HG03135 (cell line): ENCODE measurements around the gene TASP1.

ENCODE experiments used
- ATAC-seq: cut with Tn5 transposase; IDR thresholded peaks from one replicate; pipeline ENCODE4 v1.9.1; 2021; ENCODE audit warnings: mild to moderate bottlenecking, moderate library complexity; ENCODE audit not compliant: unreplicated experiment

The TASP1 gene

DNA sequence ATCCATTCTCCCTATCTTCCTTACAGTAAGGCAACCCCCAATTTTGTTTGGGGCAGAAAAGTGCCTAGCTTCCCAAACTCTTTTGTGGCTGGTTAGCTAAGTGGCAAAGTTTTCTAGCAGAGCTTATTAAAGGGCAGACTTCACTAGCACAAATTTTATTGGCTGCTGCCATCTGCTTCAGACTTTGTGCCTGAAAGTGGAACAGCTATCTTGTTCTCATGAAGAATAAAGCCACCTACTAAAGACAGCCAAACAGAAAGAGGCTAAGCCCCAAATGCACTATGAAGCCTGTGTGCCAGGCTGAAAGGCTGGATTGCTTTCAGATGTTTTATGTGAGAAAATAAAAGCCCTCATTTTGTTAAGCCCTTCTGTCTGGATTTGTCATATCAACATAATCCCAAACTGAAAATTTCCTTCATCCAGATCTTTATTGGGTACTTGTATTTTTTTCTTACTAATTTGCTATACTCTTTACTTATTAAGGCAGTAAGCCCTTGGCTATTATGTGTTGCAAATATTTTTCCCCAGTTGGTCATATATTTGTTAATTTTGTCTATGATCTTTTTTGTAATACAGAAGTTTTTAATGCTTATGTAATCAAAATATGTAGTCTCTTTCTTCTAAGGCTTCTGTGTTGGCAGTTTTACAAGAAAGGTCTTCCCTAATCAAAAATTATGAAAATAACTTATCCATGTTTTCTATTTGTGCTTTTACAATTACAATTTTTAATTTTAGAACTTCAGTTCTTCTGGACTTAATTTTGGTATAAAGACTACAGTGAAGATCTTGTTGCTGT lies 191.1 kb downstream of the TASP1 start:
- no peak for ATAC-seq

GRCh38 chr20:13443690-13444089 lies 195.0 kb downstream of the TASP1 start:
- no peak for ATAC-seq

DNA sequence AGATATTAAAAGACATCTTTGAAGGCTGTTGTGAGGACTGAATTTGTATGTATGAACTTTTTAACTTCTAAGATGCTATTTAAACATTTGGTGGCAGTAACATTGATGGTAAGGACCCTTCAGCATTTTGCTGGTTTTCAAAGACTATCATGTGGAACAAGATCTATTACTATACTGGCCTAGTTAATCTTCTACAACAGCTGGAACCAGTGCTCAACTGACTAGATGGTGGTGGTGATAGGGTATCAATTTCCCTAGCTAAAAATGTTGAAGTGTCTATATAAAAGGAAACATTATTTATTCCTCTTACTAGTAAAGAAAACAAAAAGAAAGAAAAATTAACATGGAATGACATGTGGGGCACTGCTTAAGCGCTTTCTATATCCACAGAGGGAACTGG lies 195.7 kb downstream of the TASP1 start:
- no peak for ATAC-seq

- ATAC-seq = no peak
Observed at GRCh38 chr20:13441388-13441787, 197.3 kb downstream of the TASP1 start.

DNA sequence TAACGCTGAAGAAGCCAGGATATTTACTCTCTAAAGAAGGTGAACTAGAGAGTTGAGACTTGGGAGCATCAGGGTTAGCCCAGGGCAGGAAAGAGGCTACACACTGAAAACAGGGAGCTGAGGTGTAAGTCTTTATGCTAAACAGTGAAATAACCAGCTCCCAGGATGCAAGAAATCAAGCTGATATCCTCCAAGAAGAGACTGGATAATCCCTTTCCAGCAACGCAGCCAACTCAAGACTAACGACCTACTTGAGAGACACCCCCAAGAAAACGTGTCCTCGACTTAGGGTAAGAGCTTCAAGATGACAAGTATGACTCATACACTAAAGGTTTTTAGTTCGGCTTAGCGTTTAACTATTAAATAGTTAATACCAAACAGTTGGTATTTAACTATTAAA lies 202.2 kb downstream of the TASP1 start:
- ATAC-seq = no peak

DNA sequence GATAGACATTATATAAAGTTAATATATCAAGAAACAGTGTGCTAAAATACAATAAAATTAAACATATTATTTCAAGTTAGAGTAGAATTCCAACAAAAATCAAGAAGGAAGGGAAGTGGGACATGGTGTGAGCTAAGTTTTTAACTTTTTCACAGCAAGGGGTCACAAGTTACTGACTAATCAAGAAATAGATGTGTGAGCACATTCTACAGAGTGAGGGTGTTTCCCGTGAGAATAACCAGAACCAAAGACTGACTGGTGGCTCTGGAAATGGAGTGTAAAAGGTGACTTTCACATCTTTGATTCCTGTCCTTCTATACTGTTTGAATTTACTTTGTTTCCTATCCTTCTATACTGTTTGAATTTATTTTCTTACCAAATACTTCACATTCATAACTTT lies 206.6 kb downstream of the TASP1 start:
- ATAC-seq = no peak

DNA sequence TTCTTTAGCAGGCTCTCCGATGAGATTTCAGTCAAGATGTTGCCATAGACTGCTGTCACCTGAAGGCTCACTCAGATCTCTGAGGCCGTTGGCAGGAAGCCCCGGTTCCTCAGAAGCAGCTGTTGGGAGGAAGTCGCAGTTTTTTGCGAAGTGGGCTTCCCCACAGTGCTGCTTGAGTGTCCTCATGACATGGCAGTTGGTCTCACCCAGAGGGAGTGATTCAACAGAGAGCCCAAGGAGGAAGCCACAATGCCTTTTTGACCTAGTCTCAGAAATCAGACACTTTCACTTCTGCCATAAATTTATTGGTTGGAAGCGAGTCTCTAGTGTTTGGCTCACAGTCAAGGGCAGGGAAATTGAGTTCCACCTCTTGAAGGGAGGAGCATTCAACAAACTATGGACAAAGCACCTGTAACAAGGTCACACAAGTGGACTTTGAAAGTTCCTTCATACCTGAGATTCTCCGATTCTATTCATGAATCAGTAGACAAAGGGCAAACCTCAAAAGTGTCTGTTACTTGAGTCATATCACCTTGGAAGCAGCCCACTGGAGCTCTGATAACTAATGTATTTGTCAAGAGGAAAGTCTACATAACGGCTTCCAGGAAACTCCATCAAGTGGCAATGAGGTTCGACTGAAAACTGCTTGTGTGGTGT lies 208.3 kb downstream of the TASP1 start:
- no peak for ATAC-seq

DNA sequence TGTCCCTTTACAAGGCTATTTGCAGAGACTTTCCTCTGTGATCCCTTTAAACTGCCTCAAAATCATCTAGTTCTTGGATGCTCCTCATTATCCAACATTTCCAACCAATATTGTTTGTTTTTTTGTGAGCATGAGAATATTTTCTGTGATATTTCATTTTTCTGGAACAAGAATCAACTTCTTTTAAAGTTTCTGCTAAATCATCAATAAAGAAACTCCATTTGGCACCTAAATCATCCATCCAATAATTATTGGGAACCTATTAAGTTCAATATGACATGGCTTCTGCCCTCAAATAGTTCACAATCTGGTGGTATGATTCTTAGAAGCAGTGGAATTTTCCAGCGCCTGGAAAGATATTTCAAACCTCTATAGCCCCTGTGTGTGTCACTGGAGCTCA lies 210.0 kb downstream of the TASP1 start:
- no peak for ATAC-seq

- ATAC-seq = no peak
Observed at GRCh38 chr20:13426870-13427269, 211.9 kb downstream of the TASP1 start.

DNA sequence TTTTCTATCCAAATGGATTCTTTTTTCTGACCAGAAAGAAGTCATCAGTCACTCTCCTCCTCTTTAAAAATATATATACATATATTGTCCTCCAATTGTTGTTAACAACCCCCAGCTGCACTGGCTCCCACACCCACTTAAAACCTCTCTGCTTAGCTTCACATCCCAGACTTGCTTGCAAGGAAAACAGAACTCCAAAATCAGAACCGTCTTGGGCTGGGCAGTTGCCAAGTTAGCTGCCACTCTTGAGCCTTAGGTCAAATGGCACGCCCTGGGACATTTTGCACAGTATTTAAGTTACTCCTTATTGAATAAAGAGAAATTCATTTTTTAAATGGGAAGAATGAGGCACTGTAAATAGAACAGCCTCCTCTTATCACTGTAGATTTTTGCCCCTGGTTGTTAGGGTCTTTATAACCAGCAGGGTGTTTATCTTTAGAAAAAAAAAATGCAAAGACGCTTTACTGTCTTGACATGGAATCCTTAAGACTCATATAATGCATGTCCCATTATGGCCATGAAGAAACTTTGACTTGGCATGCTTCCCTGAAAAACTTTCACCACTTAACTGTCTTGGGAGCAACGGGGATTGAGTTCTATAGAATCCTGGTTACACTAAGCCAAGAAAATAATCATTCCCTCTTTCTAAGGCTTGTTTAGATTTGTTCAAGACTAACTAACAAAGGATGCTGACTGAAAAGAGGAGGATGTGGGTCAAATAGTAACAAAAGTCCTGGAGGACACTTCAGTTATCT lies 213.2 kb downstream of the TASP1 start:
- ATAC-seq = no peak

DNA sequence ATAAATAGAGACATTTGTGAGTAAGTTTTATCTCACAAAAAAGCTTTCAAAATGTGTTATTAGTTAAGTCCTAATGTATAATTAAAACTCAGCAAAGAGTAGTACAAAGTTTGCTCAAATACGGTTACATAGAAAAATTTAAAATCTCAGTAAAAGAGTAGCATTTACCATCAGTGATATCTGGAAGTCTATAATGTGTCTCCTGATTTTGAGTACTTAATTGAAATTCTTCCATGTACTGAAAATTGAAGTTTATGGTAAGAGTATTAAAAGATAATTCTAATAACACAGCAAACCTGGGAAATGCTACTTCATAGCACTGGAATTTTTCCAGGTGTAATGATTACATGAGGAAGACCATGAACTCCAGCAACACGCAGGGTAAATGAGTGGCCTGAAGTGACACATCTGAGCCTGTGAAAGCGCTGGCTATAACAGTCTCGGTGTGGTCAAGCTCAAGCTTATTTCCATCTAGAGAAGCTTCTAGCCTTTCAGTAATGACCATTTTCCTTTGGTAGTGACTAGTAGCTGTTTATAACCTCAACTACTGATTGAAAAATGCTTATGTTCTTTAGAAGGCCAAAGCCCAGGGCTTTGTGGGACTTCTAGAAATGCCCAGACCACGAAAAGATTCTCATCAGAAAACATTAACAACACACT lies 214.4 kb downstream of the TASP1 start:
- no peak for ATAC-seq

DNA sequence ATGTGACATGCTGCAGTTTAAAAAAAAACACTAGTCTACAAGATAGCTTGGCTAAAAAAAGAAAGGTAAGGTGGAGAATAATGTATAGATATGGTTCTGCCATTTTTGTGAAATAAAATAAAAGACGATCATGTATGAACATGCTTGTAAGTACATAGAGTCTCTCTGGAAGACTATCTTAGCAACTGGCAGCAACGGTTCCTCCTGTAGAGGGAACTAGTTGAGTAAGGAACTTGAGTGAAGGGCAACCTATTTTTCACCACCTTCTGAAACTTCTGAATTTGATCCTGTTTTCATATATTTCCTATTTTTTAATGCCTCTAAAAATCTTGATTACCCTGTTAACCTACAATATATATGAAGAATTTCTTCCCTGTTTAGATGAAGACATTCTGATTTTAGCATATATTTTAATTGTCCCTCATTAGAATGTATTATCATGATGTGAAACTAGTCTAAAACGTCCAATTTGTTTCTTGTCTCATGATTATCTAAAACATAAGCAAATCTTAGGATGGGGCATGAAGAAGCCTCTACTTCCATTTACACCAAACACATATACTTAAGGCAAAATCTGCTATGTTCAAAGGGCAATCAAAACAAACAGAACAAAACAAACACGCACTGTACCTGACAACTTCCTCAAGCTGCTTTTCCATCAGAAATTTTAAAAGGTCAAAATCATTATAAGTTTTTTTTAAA lies 215.1 kb downstream of the TASP1 start:
- ATAC-seq = no peak

DNA sequence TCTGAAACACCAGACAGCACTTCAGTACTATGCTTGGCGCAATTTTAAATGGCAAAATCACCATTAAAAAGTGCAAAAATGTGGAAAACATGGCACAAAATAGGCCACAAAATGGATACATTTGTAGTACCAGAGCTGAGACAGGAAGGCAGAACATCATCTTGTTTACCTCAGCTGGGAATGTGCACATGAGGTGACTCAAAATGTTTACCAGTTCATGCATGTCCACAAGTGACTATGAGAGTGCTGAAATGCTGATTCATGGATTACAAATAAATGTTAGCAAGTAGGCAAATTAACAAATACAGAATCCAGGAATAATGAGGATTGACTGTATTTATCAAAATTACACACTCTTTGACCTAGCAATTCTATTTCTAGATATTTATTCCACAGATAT lies 216.1 kb downstream of the TASP1 start:
- ATAC-seq = no peak

- ATAC-seq = no peak
Observed at GRCh38 chr20:13420625-13421024, 218.1 kb downstream of the TASP1 start.

- no peak for ATAC-seq
Observed at GRCh38 chr20:13419477-13419876, 219.3 kb downstream of the TASP1 start.

GRCh38 chr20:13418263-13419229 lies 220.2 kb downstream of the TASP1 start:
- no peak for ATAC-seq

GRCh38 chr20:13416531-13416930 lies 222.2 kb downstream of the TASP1 start:
- no peak for ATAC-seq

- ATAC-seq = no peak
Observed at GRCh38 chr20:13412806-13413445, 225.8 kb downstream of the TASP1 start.

- no peak for ATAC-seq
Observed at GRCh38 chr20:13404293-13404692, 234.4 kb downstream of the TASP1 start.
